Measurements from ENCODE around the gene OPRD1.

The OPRD1 gene

DNA sequence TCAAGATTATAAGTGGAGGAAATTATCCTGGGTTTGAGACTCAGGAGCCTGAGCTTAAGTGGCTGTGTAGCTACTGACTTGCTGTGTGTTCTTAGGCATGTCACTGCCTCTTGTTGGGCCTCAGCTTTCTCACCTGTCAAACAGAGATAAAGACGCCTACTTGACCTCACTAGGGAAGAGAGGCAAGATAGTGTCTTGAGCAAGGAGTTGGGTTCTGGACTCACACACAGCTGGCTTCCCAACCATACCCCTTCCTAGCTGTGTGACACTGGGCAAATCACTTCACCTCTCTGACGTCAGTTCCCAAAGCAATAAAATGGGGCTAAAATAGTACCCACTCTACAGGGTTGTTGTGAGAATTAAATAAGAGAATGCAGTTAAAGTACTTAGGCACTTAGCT, 90.8 kb downstream of the OPRD1 start:
- no peak for FAIRE-seq
- DNase-seq (ENCODE audit: low spot score), result no peak

DNA sequence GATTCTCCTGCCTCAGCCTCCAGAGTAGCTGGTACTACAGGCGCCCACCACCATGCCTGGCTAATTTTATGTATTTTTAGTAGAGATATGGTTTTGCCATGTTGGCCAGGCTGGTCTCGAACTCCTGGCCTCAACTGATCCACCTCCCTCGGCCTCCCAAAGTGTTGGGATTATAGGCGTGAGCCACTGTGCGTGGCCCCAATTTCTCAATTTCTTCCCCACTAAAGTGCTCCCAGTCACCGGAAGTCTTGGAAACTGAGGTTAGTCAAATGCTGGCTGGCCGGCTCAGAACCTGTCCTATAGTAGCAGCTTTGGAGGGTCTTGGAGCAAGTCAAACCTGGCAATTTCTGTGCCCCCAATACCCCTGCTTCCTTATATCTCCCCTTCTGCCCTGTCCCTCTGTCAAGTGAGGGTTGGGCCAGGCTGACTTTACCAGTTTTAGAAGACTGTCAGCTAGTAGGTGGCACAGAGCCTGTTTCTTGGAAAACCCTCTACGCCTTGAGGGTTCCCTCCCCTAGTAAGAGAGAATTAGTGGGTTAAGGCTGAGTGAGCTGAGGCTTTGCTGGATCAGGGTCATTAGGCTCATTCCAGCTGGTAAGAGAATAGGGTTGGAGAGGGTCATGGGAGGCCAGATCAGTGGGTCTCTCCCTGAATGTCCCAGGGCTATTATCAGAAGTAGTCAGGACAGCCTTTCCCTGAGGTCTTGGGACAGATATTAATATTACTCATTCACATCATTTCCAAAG, 94.1 kb downstream of the OPRD1 start:
- DNase-seq (ENCODE audit: low spot score) (no peak), FAIRE-seq (peak; percentile 80)

DNA sequence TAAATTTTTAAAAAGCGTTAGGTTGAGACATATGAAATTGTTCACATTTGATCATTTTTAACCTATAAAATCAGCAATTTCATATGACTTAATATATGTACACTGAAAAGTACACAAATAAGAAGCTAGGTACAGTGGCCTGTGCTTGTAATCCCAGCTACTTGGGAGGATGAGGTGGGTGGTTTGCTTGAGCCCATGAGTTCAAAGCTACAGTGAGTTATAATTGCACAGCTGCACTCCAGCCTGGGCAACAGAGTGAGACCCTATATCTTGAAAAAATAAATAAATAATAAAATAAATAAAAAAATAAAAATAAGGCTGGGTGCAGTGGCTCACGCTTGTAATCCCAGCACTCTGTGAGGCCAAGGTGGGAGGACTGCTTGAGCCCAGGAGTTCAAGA, 97.2 kb downstream of the OPRD1 start:
- FAIRE-seq, result no peak
- no peak for DNase-seq (ENCODE audit: low spot score)

DNA sequence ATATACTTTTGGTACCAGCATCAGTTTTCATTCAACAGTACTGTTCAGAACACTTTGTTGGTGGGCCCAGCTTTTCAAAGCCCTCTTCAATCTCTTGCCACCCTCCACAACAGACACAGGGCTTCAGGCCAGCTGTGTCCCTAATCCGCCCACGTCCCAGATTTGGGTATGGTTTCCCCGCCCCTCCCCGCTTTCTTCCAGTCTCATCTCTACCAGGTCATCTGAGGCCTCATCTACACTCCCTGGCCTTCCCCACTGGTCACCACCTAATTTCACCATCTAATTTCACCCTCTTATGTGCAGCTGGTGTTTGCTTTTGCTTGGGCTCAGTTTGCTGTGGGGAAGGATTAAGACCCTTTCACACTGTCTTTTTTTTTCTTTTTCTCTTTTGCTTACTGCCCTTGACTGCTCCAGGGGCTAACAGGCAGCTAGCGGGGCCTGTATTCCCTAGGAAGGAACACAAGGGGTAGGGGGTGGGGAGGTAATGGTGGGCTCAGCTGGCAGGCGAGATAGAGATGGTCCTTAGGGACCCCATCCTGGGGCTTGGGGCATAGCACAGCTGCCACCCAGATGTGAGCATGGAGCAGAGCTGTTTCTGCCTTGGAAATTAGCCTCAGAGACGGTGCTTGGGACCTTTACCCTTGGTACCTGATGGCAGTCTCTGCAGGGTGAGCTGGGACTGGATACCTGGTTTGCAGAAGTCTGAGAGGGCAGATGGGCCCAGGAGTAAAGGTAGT, 98.6 kb downstream of the OPRD1 start:
- no peak for FAIRE-seq
- no peak for DNase-seq (ENCODE audit: low spot score)

DNA sequence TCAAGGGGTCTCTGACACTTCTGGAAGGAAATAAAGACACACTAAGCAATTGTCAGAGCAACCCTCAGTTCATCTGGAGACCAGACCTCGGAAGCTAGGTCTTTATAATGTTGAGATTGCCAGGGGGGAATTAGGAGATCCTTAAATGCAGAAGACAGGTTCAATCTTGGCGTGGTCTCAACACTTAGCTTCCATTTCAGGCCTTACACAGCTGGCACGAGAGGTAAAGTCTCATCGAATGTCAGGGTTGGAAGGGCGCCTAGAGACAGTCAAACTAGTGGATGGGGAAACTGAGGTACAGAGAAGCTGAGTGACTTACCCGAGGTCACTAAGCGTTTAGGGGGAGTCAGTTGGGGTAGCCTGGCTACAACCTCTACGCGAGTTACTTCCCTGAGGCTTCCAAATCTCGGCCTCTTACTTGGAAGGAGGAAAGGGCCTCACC, 101.8 kb downstream of the OPRD1 start:
- FAIRE-seq (no peak), DNase-seq (ENCODE audit: low spot score) (no peak)

DNA sequence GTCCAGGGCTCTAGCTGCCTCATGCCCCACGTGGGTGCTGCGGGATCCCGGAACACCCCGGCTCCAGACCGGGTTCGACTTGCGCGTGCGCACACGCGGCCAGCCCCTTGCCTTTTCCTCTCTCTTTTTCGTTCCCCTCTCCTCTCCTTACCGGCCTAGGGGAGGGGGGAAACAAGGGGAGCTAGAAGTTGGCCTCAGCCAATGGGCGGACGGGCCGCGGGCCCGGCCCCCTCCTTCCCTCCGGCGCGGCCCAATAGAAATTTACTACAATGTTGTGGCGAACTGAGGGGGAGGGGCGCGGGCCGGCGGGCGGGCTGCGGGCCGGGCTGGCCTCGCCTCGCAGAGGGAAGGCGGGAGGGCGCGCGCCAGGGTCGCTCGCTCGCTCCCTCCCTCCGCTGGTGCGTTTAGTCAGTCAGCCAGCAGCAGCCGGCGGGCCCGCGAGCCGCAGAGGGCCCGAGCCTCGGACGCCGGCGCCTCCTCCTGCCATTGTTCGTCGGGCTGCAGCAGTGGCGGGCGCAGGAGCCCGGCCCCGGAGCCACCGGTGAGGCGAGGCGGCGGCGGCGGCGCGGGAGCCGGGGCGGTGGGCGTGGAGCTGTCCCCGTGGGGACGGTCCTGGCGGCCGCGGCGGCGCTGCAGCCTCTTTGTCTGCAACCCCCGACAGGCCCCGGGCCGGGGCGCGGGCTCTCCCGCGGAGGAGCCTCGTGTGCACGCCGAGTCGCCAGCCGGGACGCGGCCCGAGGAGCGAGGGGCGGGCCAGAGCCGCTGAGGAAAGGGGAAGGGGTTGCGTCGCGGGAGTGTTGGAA, 102.5 kb downstream of the OPRD1 start, which contains the start of gene EPB41:
Gene EPB41, plus strand, starts transcription at position 342 of the 803 bp plus-strand sequence. CDS start 72,869 bp downstream, outside the sequence.
- DNase-seq (ENCODE audit: low spot score) (peak; percentile 81), FAIRE-seq (peak; percentile 54)

DNA sequence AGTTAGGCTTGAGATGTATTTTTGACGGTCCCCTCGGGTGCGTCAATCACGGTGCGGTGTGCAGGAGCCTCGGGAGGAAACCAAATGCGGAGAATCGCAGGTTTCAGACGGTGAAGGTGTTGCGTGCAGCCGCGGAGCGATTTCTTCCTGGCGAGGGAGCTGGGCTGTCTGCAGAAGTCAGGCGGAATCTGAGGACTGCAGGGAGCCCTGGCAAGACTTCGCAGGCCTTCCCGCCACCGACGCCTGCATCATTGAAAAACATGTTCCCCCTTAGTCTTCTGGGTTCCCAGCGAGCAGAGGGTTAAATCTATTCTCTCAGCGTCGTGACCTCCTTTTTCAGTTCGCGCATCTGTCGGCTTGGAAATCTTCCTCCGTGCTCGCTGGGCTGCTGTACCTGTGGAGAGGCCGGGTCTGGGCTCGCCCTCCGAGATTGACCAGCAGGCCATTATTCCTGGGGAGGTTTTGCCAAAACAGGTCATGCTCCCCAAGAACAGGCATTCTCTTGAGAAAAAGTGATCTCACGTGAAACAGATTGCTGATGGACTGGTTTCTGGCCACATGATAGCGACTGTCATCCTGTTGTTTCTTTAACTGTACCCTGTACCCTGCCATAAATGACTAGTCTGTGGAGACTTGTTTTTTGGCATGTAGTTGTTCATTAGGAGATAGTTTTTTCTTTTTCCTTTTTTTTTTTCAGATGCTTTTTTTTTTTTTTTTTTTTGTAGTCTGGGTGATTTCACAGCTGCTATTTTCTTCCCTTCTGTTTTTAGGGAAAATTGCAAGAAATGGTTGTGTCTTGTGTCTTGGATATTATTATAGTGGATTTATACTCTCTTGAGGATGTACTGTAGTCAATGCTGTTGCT, 103.3 kb downstream of the OPRD1 start:
- FAIRE-seq, result no peak
- no peak for DNase-seq (ENCODE audit: low spot score)

DNA sequence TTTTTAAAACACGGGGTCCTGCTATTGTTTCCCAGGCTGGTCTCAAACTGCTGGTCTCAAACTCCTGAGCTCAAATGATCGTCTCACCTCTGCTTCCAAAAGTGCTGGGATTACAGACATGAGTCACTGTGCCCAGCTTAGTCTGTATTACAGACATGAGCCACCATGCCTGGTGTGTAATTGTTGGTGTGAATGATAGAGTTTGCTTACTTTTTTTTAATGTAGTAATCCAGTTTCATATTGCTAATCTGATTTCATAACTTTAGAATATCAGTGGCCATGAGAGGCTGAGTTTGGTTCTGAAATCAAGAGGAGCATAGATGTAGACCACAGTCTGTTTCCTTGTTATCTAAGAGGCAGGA, 105.8 kb downstream of the OPRD1 start:
- no peak for FAIRE-seq
- DNase-seq (ENCODE audit: low spot score), result no peak
